CD4-positive, alpha-beta T cell treated with Interferon gamma for 1 hour (primary cell): ENCODE data around the gene EHD3.

Experiments
- DNase-seq: peaks from one replicate; pipeline ENCODE4 v3.0.0-alpha.2; 2020

The EHD3 gene

GRCh38 chr2:31213601-31214443 is 20.1 kb upstream of the EHD3 start:
- no peak for DNase-seq

GRCh38 chr2:31214444-31214915 is 19.5 kb upstream of the EHD3 start:
- no peak for DNase-seq

- no peak for DNase-seq
Measured at GRCh38 chr2:31216734-31217133, 17.2 kb upstream of the EHD3 start.

GRCh38 chr2:31217465-31218200 is 16.3 kb upstream of the EHD3 start, which contains the start of gene CAPN14:
CAPN14 (minus strand) TSS chr2:31217515; CDS start chr2:31205447, 12,068 bp downstream.
- DNase-seq = no peak

GRCh38 chr2:31219131-31219969 is 14.6 kb upstream of the EHD3 start:
- DNase-seq = peak; percentile 48

- no peak for DNase-seq
Measured at GRCh38 chr2:31221544-31221943, 12.4 kb upstream of the EHD3 start.

GRCh38 chr2:31222071-31222470 is 11.9 kb upstream of the EHD3 start:
- DNase-seq = no peak

- no peak for DNase-seq
Measured at GRCh38 chr2:31223026-31223425, 10.9 kb upstream of the EHD3 start.

GRCh38 chr2:31223749-31224148 is 10.2 kb upstream of the EHD3 start:
- no peak for DNase-seq

- no peak for DNase-seq
Measured at GRCh38 chr2:31226266-31226665, 7.7 kb upstream of the EHD3 start.

GRCh38 chr2:31227110-31227509 is 6.8 kb upstream of the EHD3 start:
- no peak for DNase-seq

- no peak for DNase-seq
Measured at GRCh38 chr2:31227711-31228125, 6.2 kb upstream of the EHD3 start.

- DNase-seq = no peak
Measured at GRCh38 chr2:31228717-31229116, 5.2 kb upstream of the EHD3 start.

GRCh38 chr2:31230751-31231150 is 3.2 kb upstream of the EHD3 start:
- DNase-seq = no peak

GRCh38 chr2:31231571-31232302 is 2.2 kb upstream of the EHD3 start:
- DNase-seq = no peak

- DNase-seq = no peak
Measured at GRCh38 chr2:31232586-31232985, 1.4 kb upstream of the EHD3 start.

GRCh38 chr2:31233231-31233630 is 721 bp upstream of the EHD3 start:
- no peak for DNase-seq

GRCh38 chr2:31234683-31235503 is 941 bp downstream of the EHD3 start:
- DNase-seq = no peak

GRCh38 chr2:31235504-31235902 is 1.6 kb downstream of the EHD3 start:
- no peak for DNase-seq

- DNase-seq = no peak
Measured at GRCh38 chr2:31236433-31237205, 2.7 kb downstream of the EHD3 start.
